HG03521 (cell line): ENCODE measurements around the gene ELFN2.

ENCODE experiments used
- ATAC-seq: cut with Tn5 transposase; IDR thresholded peaks from one replicate; pipeline ENCODE4 v1.9.1; 2021; ENCODE audit warnings: mild to moderate bottlenecking, moderate library complexity; ENCODE audit not compliant: unreplicated experiment

Gene ELFN2

GRCh38 chr22:37387793-37388192 is 39.5 kb downstream of the ELFN2 start:
- no peak for ATAC-seq

GRCh38 chr22:37386441-37386840 is 40.8 kb downstream of the ELFN2 start:
- no peak for ATAC-seq

GRCh38 chr22:37384691-37385090 is 42.6 kb downstream of the ELFN2 start:
- no peak for ATAC-seq

GRCh38 chr22:37383341-37383740 is 43.9 kb downstream of the ELFN2 start:
- ATAC-seq = no peak

GRCh38 chr22:37381489-37381888 is 45.8 kb downstream of the ELFN2 start:
- no peak for ATAC-seq

GRCh38 chr22:37379722-37380121 is 47.6 kb downstream of the ELFN2 start:
- ATAC-seq = no peak

- ATAC-seq = no peak
Observed at GRCh38 chr22:37379085-37379484, 48.2 kb downstream of the ELFN2 start.

GRCh38 chr22:37378642-37379058 is 48.6 kb downstream of the ELFN2 start:
- no peak for ATAC-seq

- ATAC-seq = no peak
Observed at GRCh38 chr22:37377927-37378326, 49.4 kb downstream of the ELFN2 start.

- no peak for ATAC-seq
Observed at GRCh38 chr22:37377138-37377537, 50.1 kb downstream of the ELFN2 start.

- ATAC-seq = no peak
Observed at GRCh38 chr22:37376643-37377042, 50.6 kb downstream of the ELFN2 start.

GRCh38 chr22:37375801-37376200 is 51.5 kb downstream of the ELFN2 start:
- no peak for ATAC-seq

- ATAC-seq = no peak
Observed at GRCh38 chr22:37374571-37374970, 52.7 kb downstream of the ELFN2 start.

- ATAC-seq = no peak
Observed at GRCh38 chr22:37373451-37373850, 53.8 kb downstream of the ELFN2 start.

- ATAC-seq = no peak
Observed at GRCh38 chr22:37371911-37372310, 55.4 kb downstream of the ELFN2 start.

GRCh38 chr22:37371491-37371890 is 55.8 kb downstream of the ELFN2 start:
- no peak for ATAC-seq

GRCh38 chr22:37370306-37370979 is 56.8 kb downstream of the ELFN2 start:
- no peak for ATAC-seq

- no peak for ATAC-seq
Observed at GRCh38 chr22:37369483-37369882, 57.8 kb downstream of the ELFN2 start.

GRCh38 chr22:37368058-37368457 is 59.2 kb downstream of the ELFN2 start:
- no peak for ATAC-seq

GRCh38 chr22:37366601-37367000 is 60.7 kb downstream of the ELFN2 start:
- ATAC-seq = no peak

GRCh38 chr22:37365950-37366349 is 61.3 kb downstream of the ELFN2 start:
- ATAC-seq = no peak

- ATAC-seq = no peak
Observed at GRCh38 chr22:37363261-37363992, 63.9 kb downstream of the ELFN2 start.

- ATAC-seq = no peak
Observed at GRCh38 chr22:37362621-37363020, 64.7 kb downstream of the ELFN2 start.
